Spleen (tissue), 11 donors: ENCODE data around the gene PHACTR4. TPM values are rescaled to one million over a fixed set of nuclear protein-coding genes. Genes with fewer than 3 reads are reported as not detected.

Source experiments
- DNase-seq: peaks from one replicate; pipeline ENCODE4 v3.0.0-alpha.2; 2020
- H3K27ac ChIP-seq, 8 donors: fragments of 200-600 bp; sonication (generic) in 7 of 8; 1 replicate in 4 of 8; 2 replicates in 4 of 8; pipeline versions ENCODE4 v1.5.0 to v1.8.0; 2016 to 2021; ENCODE audit warnings: inconsistent platforms in 4 of 8, mild to moderate bottlenecking in 4 of 8, moderate library complexity in 1 of 8
- H3K27me3 ChIP-seq, 7 donors: fragments of 200-600 bp; sonication (generic) in 6 of 7; replicated peaks in 1 of 7; 1 replicate in 4 of 7; 2 replicates in 3 of 7; pipeline versions ENCODE4 v1.5.0 to v1.8.0; 2016 to 2021; ENCODE audit warnings: inconsistent platforms in 3 of 7, mild to moderate bottlenecking in 1 of 7
- H3K36me3 ChIP-seq, 6 donors: fragments of 200-600 bp; sonication (generic) in 5 of 6; 1 replicate in 4 of 6; 2 replicates in 2 of 6; pipeline versions ENCODE4 v1.5.0 to v1.8.0; 2016 to 2021; ENCODE audit warnings: inconsistent platforms in 2 of 6
- H3K4me1 ChIP-seq, 6 donors: fragments of 200-600 bp; sonication (generic) in 5 of 6; 1 replicate in 3 of 6; 2 replicates in 3 of 6; pipeline versions ENCODE4 v1.5.0 to v1.8.0; 2016 to 2021; ENCODE audit warnings: inconsistent platforms in 3 of 6
- H3K4me3 ChIP-seq, 8 donors: fragments of 200-600 bp; sonication (generic) in 7 of 8; 1 replicate in 4 of 8; 2 replicates in 4 of 8; pipeline versions ENCODE4 v1.5.0 to v1.8.0; 2016 to 2021; ENCODE audit warnings: inconsistent platforms in 4 of 8, mild to moderate bottlenecking in 4 of 8, moderate library complexity in 2 of 8
- H3K9me3 ChIP-seq, 8 donors: fragments of 200-600 bp; sonication (generic) in 7 of 8; 1 replicate in 4 of 8; 2 replicates in 4 of 8; pipeline versions ENCODE4 v1.5.0 to v1.8.0; 2016 to 2021; ENCODE audit warnings: inconsistent platforms in 4 of 8
- POLR2A ChIP-seq, 3 donors: fragments of 450-650 bp; IDR thresholded peaks; one replicate each; pipeline ENCODE4 v1.5.1; 2017; ENCODE audit warnings: antibody characterized with exemption in 3 of 3, mild to moderate bottlenecking in 1 of 3
- POLR2AphosphoS5 ChIP-seq, 3 donors: sonication (generic); formaldehyde crosslinking; IDR thresholded peaks; one replicate each; pipeline ENCODE4 v1.5.1; 2017; ENCODE audit warnings: antibody characterized with exemption in 3 of 3
- WGBS, 5 donors: extraction: QIAGEN DNeasy Blood & Tissue Kit in 3 of 5; methylation state at CpG; one replicate each; pipeline versions ENCODE4 v1.1.5 to v1.1.7; 2013 to 2018; 5-methylcytosine and 5-hydroxymethylcytosine counted together
- intact Hi-C: fragments of 100-400 bp; cut with DNase I; formaldehyde crosslinking; loops from one replicate; pipeline ENCODE4 v1.15.0; 2023; ENCODE audit warnings: low total_unique reads
- polyA plus RNA-seq, 3 donors: library from polyadenylated mRNA; stranded (reverse); fragments of 200-250 nt; gene quantifications; one replicate each; pipeline ENCODE4 v1.2.1, GENCODE V29; 2013
- total RNA-seq, 7 donors: library from RNA; depleted of rRNA in 3 of 7; stranded (reverse); fragments of >200 nt in 3 of 7; fragmentation: NEBNext Ultra II Directional in 4 of 7; extraction: Animal tissue kit (Norgen Biotek cat#: 25700) in 4 of 7; gene quantifications; one replicate each; pipeline versions ENCODE4 v1.1.0 to v1.2.1, GENCODE V29; 2016 to 2021
- TF ChIP-seq, protein P1 (sequence below), 11 experiments: fragments of 200-600 bp in 7 of 11; fragments of 450-650 bp in 4 of 11; sonication (generic) in 4 of 11; IDR thresholded peaks in 8 of 11; conservative IDR thresholded peaks in 3 of 11; 1 replicate in 7 of 11; 2 replicates in 4 of 11; pipeline versions ENCODE4 v1.4.0 to v1.8.0; 2016 to 2021; ENCODE audit warnings: antibody characterized with exemption in 11 of 11, inconsistent platforms in 4 of 11, mild to moderate bottlenecking in 1 of 11
- donor health status: healthy with polysubstance abuse.
- donor health status: DM: no; HTN: no; CAD: no; lungs with moderate emphysema.
- donor health status: DM: no; HTN: no; CAD: no.
- donor health status: Bipolar disorder and iron deficiency.
- donor health status: healthy.
- donor health status: DM: no; HTN: no; CAD: no.
- donor health status: DM: yes; HTN: yes; CAD: no.

PHACTR4 gene
- total and polyA plus RNA-seq, 10 donors = 8.2 to 55.9 (median 31.3) TPM

DNA sequence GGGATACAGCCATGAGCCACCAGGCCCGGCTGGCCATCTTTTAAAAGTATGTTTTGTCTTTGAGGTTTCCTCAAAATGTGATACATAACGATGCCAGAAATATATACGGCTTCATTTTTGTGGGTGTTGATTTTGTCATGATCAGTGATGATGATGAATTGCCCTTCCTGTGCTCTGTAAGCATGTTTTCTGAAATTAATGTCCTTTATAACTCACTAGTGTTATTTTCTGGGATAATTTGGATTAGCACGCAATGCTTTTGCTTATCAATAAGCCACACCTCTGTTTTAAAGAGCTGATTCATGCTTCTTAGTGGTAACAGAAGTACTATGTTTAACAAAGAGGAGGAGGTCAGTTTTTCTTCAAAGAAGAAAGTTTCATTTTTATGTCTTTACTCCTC is 25.6 kb downstream of the PHACTR4 start:
- 34 to 60% (median 41%) methylated on average over 4 of the region's 4 CpGs for WGBS, 5 donors
- Histone ChIP-seq H3K36me3 (peaks cover 0 to 19% (median 0%) of the 10 kb centered on the region in 6 donors), H3K4me1 (peaks cover 0 to 12% (median 0%) of the 10 kb centered on the region in 6 donors), H3K4me3 (no peak overlapping the region), H3K9me3 (no peaks in the 10 kb centered on the region), H3K27me3 (no peaks in the 10 kb centered on the region), H3K27ac (no peak overlapping the region)
- no peak for DNase-seq
- TF ChIP-seq POLR2A (IDR thresholded peaks at IDR 0.05) (no peak), POLR2AphosphoS5 (IDR thresholded peaks at IDR 0.05) (no peak)
- intact Hi-C loops = no loop called here

DNA sequence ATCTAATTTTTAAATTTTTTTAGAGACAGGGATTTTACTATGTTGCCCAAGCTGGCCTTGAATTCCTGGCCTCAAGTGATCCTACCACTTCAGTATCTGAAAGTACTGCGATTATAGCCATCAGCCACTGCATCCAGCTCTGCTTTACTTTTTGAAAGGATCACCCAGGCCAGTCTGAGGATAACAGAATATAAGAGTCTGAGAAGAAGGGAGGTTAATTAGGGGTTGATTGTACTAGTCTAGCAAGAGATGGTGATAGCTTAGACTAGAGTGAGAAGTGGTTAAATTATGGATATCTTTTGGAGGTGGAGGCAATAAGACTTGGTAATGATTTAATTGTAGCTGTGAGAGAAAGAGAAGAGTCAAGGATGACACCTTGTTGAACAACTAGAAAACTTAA is 32.2 kb downstream of the PHACTR4 start:
- H3K4me3 ChIP-seq = no peak overlapping the region
- TF ChIP-seq POLR2AphosphoS5 (IDR thresholded peaks at IDR 0.05) (no peak), POLR2A (IDR thresholded peaks at IDR 0.05) (no peak)
- TF ChIP-seq, protein P1, sequence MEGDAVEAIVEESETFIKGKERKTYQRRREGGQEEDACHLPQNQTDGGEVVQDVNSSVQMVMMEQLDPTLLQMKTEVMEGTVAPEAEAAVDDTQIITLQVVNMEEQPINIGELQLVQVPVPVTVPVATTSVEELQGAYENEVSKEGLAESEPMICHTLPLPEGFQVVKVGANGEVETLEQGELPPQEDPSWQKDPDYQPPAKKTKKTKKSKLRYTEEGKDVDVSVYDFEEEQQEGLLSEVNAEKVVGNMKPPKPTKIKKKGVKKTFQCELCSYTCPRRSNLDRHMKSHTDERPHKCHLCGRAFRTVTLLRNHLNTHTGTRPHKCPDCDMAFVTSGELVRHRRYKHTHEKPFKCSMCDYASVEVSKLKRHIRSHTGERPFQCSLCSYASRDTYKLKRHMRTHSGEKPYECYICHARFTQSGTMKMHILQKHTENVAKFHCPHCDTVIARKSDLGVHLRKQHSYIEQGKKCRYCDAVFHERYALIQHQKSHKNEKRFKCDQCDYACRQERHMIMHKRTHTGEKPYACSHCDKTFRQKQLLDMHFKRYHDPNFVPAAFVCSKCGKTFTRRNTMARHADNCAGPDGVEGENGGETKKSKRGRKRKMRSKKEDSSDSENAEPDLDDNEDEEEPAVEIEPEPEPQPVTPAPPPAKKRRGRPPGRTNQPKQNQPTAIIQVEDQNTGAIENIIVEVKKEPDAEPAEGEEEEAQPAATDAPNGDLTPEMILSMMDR (IDR thresholded peaks at IDR 0.05 in 8 of 11, conservative IDR thresholded peaks at IDR 0.05 in 3 of 11) = no peak
- intact Hi-C loops = loop anchor here (10.0 kb wide), 1 partner anchor 73 kb away; no protein-coding TSS in a partner anchor
- peaks cover 0 to 9% (median 0%) of the 10 kb centered on the region in 6 donors for H3K4me1 ChIP-seq
- DNase-seq = no peak
- H3K36me3 ChIP-seq = peaks cover 0 to 19% (median 0%) of the 10 kb centered on the region in 6 donors
- no peak overlapping the region for H3K27ac ChIP-seq
- H3K27me3 ChIP-seq = no peaks in the 10 kb centered on the region
- WGBS, 5 donors = 86 to 96% (median 86%) methylated on average over 1 of the region's 1 CpG
- no peaks in the 10 kb centered on the region for H3K9me3 ChIP-seq

DNA sequence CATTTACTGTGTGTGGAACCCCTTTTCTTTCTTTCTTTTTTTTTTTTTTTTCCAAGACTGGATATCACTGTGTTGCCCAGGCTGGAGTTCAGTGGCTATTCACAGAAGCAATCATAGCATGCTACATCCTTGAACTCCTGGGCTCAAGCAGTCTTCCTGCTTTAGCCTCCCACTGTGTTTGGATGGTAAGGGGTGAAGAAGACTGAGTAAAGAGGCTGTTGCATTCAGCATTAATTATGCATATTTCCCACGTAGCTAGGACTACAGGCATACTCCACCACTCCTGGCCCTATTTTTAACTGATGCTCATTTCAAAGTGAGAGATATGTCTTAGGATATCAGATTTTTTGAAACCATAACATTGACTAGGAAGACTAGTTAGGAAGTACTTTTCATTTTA is 39.5 kb downstream of the PHACTR4 start:
- intact Hi-C loops = loop anchor here (10.0 kb wide), 1 partner anchor 66 kb away; no protein-coding TSS in a partner anchor
- 88 to 100% (median 96%) methylated on average over 1 of the region's 1 CpG for WGBS, 5 donors
- H3K27ac ChIP-seq = no peak overlapping the region

DNA sequence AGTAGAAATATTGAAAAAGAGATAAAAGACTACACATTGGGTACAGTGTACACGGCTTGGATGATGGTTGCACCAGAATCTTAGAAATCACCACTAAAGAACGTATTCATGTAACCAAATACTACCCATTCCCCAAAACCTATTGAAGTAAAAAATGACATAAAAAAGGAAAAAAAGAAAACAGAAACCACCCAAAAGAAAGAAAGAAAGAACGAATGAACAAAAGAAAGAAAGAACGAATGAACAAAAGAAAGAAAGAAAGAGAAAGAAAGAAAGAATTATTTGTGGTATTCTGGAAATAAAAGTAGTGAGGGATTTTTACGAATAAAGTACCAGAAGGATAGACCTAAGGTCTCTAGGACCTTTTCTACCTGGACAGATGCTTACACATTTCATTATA is 42.1 kb downstream of the PHACTR4 start:
- DNase-seq = no peak
- intact Hi-C loops = no loop called here

More for the DNA sequence above, 39.5 kb downstream of the PHACTR4 start:
- DNase-seq = no peak
- Histone ChIP-seq H3K9me3 (no peaks in the 10 kb centered on the region), H3K4me1 (peaks cover 0 to 17% (median 0%) of the 10 kb centered on the region in 6 donors), H3K27me3 (no peaks in the 10 kb centered on the region), H3K4me3 (no peak overlapping the region), H3K36me3 (peaks cover 0 to 15% (median 0%) of the 10 kb centered on the region in 6 donors)
- TF ChIP-seq, protein P1 (IDR thresholded peaks at IDR 0.05 in 8 of 11, conservative IDR thresholded peaks at IDR 0.05 in 3 of 11) = no peak
- TF ChIP-seq POLR2A (IDR thresholded peaks at IDR 0.05) = no peak
- TF ChIP-seq POLR2AphosphoS5 (IDR thresholded peaks at IDR 0.05) = no peak

More for the DNA sequence above, 42.1 kb downstream of the PHACTR4 start:
- no peak overlapping the region for H3K4me3 ChIP-seq
- H3K9me3 ChIP-seq = no peaks in the 10 kb centered on the region
- no peak overlapping the region for H3K27ac ChIP-seq
- H3K36me3 ChIP-seq = peaks cover 0 to 15% (median 0%) of the 10 kb centered on the region in 6 donors
- no peak for TF ChIP-seq POLR2AphosphoS5 (IDR thresholded peaks at IDR 0.05)
- TF ChIP-seq, protein P1 (IDR thresholded peaks at IDR 0.05 in 8 of 11, conservative IDR thresholded peaks at IDR 0.05 in 3 of 11) = no peak
- no peak for TF ChIP-seq POLR2A (IDR thresholded peaks at IDR 0.05)
- H3K27me3 ChIP-seq = no peaks in the 10 kb centered on the region
- 88 to 96% (median 94%) methylated on average over 5 of the region's 5 CpGs for WGBS, 5 donors
- H3K4me1 ChIP-seq = peaks cover 0 to 28% (median 4%) of the 10 kb centered on the region in 6 donors
